HG03139 (cell line): ENCODE measurements around the gene CDC16.
"Not testable (repeated sequence)": the region's sequence is repeated elsewhere in the genome, so short reads cannot be mapped to it uniquely, and the experiment has no call there.

Experiments
- ATAC-seq: cut with Tn5 transposase; IDR thresholded peaks from one replicate; pipeline ENCODE4 v1.9.1; 2021; ENCODE audit not compliant: unreplicated experiment

Gene CDC16

DNA sequence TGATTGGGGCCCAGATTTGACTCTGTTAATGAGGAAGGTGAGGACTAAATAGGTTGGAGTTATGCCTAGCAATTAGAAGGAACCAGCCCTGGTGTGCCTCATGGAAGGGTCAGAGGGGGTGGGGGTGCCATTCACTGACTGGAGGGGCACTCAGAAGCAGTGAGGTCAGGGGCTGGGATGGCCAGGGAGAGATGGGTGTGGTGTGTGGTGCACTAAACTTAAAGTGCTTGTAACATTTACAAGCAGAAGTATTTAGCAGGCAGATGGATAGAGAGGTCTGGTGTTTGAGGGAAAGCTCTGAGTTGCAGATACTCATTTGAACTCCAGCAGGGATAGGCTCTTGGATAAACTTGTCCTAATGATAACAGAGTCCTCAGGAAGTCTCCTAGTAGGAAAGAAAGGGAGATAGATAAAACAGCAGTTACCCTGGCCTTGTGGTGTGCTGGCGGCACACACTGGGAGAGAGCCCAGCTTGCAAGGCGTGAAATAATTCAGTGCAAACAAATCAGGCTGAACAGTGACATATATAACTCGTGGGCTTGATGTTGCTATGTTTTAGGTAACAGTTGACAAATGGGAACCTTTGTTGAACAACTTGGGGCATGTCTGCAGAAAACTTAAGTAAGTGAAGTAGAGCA is 26.8 kb downstream of the CDC16 start:
- ATAC-seq: no peak

DNA sequence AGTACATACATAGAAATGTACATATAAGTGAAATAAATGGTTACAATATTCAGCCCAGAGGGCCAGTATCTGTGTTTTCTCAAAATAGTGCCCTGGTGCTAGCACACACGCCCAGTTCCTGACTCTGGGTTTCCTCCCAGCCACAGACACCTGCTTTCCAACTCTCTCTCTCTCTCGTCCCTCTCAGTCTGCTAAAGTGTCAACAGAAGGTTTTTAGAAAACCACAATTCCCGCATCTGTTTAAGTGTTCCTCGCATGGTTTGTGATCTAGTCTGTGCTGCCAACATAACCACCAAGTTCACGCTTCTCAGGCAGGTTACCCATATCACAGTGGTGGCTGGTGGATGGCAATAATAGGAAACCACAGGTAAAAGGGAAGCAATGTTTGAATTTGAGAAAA is 28.9 kb downstream of the CDC16 start:
- no peak for ATAC-seq

DNA sequence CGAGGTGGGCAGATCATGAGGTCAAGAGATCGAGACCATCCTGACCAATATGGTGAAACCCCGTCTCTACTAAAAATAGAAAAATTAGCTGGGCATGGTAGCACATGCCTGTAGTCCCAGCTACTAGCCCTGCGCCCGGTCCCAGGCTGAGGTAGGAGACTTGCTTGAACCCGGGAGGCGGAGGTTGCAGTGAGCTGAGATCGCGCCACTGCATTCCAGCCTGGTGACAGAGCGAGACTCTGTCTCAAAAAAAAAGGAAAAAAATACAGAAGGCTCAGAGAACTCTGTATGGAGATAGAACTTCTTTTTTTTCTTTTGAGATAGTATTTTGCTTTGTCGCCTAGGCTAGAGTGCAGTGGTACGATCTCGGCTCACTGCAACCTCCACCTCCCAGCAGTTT is 29.6 kb downstream of the CDC16 start:
- not testable (repeated sequence) for ATAC-seq

DNA sequence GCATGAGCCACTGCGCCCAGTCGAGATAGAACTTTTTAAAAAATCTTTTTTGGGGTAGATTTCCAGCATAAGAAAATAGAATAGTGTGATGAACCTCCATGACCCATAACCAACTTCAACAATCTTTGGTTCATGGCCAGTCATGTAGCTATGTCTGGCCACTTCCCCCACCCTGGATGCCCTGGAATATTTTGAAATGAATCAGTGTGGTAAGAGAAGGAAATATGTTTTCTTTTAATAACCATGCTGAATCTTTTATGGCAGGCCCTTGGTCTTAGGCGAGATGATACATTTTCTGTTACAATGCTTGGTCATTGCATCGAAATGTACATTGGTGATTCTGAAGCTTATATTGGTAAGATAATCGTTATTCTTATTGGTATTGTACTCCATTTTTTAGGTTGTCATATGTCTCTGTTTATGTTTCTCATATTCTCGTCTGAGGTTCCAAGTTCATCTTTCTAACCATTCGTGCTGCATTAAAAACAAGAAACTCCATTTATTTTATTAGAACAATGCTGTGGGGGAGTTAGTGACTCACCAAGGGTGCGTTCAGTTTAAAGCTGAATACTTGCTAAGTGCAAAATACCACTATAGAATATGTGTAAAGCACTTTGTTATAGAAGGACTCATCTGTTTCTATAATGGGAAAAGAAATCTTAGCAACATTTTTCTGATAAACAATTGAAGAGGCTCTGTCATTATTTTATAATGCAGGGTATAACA is 30.4 kb downstream of the CDC16 start:
- ATAC-seq: no peak

DNA sequence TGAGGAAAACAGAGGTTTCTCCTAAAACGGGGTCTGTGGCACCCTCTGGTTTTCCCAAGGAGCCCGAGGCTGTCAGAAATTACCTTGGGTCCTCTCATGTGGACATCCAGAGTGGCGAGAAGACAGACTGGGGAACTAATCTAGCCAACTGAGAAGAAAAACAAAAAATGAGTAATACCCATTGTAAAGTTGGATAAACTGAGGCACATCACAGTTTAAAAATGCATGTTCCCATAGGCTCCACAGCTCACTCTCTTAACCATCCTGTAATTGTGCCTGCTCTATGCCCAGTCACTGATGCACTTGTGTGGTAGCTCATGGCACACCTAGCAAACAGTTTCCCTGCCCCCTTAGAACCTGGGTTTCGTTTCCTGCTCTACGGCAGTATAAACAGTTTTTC is 31.5 kb downstream of the CDC16 start:
- no peak for ATAC-seq

DNA sequence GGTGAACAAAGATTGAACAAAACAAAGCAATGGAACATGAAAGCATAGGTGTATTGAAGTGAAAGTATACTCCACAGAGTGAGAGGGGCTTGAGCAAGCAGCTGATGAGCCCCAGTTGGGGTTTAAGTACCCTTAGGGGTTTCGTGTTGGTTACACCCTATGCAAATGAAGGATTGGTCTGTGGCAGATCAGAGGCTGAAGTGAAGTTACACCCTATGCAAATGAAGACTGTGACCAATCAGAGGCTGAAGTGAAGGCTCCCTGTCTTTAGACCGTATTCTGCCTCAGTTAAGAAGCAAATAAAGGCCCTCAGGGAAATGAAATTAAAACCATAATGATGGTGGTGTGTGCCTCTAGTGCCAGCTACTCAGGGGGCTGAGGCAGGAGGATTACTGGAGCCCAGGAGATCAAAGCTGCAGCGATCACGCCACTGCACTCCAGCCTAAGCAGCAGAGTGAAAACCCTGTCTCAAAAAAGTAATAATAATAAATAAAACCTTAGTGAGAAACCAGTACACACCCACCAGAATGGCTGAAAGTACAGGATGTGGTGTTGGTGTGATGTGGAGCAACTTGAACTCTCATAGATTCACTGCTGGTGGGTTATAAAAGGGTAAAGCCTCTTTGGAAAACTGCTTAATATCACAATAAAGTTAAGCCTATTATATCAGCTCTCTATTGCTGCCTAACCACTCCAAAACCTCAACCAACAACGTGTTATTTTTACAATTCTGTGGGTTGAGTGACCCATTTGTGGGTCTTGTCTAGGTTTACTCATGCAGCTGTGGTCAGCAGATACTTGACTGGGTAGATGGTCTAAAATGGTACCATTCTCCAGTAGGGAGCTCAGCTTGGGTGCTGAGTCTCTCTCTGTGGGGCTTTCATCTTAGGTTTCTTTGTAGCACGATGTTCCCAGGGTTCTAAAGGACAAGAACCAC is 33.9 kb downstream of the CDC16 start:
- ATAC-seq: no peak

DNA sequence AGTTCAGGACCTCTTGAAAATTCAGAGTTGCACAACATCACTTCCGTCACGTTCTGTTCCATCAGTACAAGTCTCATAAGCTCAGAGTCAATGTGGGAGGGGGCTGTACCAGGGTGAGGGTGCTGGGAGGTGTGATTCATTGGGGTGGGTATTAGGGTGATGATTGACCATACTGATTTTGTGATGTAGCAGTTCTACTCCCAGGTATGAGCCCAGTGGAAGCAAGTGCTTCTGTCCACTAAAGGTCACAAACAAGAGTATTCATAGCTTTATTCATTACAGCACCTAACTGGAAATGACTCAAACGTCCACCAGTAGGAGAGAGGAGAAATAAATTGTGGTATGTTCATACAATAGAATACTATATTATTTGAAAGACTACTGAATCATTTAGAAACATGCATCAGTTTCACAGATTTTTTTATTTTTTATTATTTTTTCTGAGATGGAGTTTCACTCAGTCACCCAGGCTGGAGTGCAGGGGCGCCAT is 34.6 kb downstream of the CDC16 start:
- no peak for ATAC-seq

DNA sequence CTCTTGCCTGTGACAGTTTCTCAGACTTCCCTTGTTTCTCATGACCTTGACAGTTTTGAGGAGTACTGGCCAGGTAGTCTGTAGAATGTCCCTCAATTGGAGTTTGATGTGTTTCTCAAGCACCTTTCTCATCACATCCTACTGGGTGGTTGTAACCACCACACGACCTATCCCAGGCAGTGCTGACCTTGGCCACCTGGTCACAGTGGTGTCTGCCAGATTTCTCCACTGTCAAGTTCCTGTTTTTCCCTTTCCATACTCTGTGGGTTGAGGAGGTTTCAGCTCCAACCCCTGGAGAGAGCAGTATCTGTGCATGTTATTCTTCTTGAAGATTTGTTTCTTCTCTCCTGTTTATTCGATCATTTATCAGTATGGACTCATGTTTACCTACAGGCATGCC is 38.3 kb downstream of the CDC16 start:
- ATAC-seq: no peak

DNA sequence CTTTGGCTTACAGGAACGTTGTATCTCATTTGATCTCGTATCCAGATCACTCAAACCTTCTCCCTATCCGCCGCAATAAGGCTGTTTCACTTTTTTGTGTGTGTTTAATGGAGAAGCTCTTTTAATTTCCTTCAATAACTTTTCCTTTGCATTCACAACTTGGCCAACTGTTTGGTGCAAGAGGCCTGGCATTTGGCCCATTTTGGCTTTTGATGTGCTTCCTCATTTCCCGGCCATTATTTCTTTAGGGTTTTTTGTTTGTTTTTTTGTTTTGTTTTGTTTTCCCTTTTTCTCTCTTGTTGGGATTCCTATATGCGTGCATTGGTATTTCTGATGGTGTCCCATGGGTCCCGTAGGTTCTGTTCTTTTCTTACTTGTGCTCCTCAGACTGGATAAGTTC is 40.6 kb downstream of the CDC16 start:
- ATAC-seq: no peak

DNA sequence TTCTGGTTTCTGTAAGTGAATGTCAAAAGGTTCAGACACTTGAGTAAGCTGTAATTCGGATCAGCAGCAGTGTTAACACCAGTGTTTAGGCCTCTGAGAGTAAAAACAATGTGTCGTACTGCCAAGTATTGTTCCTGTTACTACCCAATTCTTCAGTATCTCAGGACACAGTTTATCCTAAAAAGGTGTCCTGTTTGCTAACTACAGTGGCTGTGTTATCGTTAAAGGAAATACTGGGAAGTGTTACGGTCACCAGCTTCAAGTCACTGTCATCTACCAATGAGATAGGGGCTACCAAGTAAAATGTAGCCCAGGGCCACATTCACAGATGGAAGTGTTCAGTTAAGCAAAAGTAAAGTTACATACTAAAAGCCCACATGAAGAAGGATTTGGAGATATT is 44.4 kb downstream of the CDC16 start:
- no peak for ATAC-seq

DNA sequence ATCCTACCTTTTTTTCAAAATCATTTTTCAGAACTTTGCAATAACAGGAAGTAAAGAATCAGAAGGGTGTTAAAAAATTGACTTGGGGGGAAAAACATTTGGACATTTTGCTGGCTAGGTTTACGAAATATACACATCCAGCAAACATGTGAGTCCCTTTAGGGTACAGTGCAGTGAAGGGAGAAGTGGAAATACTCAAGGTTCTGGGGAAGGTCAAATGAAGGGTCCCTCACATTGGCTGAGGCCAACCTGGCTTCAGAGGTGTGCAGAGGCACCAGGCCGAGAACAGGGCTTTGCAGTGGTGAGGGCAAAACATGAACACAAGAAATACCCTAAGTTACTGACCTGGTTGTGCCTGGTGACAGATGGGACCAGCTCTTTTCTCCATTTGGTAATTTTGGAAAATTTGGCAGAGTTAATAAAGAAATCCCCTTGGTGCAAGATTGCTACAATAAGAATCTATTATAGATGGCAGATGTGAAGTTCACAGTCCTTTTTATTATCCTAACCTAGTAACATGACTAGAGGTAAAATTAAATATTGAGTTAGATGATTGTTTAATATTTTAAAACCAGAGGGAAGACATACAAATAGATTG is 45.2 kb downstream of the CDC16 start:
- ATAC-seq: no peak

DNA sequence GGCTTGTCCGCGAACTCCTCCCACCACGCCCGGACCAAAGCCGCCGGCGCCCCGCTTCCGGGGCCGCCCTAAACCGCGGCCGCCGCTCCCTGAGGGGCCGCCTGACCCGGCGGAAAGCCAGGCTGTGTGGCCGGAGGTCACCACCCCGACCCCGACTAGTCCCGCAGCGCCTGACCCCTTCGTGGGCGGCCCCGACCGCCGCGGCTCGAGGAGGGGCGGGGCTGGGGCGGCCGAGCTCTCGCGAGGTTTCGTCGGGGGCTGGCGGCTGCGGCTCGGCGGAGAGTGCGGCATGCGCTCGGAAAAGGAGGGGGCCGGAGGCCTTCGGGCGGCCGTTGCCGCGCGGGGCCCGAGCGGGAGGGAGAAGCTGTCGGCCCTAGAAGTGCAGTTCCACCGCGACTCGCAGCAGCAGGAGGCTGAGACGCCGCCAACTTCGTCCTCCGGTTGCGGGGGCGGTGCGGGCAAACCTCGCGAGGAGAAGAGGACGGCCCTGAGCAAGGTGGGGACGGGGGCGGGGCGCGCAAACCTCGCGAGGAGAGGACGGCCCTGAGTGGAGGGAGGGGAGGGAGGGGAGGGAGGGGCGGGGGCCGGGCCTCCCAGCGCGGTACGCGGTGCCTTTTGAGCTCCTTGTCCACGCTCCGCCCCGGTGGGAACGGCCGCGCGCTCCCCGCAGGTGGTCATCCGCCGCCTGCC is 46.8 kb downstream of the CDC16 start, which contains the start of gene UPF3A:
UPF3A (plus strand) TSS at position 251 of the 690 bp plus-strand sequence; CDS start at position 290, 39 bp downstream.
- peak; percentile 64 for ATAC-seq

DNA sequence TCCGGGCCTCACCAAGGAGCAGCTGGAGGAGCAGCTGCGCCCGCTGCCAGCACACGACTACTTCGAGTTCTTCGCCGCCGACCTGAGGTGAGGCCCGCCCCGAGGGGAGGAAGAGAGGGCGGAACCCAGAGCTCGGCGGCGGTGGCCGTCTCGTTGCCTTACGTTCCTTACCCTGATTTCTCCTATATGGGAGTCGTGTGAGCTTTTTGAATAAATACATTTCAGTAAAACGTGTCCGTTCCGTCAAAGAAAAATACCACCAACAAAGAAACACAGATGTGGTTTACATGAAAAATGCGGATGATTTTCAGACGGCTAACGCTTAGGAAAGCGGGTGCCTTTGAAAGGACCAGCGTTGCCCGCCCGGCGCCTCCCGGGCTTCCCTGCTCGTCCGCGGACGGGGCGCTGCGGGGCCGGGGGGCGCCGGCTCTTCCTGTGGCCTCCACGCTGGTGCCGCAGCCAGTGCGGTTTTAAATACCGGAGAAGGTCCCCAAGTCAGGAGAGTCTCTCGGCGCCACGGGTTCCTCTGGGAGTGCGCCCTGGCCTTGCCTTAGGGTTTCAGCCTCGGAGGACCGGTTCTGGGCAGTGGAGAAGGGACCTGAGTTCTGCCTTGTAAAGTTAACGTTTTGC is 47.5 kb downstream of the CDC16 start:
- ATAC-seq: peak; percentile 50

DNA sequence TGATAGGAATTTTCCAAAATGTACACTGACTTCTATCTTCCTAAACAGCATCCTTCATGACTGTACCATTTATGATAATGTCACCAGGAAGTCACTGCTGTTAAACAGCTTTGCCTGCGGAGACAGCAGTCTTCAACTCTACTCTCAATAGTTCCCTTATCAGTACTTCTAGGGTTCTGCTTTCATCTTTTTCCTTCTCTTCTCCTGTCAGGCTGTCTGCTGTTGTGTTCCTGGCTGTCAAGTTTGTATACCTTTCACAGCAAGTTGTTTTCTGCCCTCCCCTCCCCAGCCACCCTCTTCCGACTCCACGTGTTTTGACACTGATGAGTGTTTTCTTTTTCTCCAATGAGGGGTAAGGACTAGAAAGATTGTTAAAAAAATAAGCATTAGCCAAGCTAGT is 48.9 kb downstream of the CDC16 start:
- ATAC-seq: no peak

DNA sequence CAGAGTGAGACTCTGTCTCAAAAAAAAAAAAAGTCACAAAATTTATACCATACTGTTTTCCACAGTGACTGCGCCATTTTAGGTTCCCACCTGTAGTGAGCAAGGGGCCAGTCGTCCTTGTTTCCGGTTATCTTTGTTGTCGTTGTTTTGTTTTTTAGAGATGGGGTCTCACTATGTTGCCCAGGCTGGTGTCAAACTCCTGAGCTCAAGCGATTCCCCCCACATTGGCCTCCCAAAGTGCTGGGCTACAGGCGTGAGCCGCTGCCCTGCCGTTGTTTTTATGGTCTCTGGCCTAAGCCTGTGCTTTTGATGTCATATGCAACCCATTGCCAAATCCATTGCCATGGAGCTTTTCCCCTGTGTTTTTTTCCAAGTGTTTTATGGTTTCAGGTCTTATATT is 50.0 kb downstream of the CDC16 start:
- ATAC-seq: no peak

DNA sequence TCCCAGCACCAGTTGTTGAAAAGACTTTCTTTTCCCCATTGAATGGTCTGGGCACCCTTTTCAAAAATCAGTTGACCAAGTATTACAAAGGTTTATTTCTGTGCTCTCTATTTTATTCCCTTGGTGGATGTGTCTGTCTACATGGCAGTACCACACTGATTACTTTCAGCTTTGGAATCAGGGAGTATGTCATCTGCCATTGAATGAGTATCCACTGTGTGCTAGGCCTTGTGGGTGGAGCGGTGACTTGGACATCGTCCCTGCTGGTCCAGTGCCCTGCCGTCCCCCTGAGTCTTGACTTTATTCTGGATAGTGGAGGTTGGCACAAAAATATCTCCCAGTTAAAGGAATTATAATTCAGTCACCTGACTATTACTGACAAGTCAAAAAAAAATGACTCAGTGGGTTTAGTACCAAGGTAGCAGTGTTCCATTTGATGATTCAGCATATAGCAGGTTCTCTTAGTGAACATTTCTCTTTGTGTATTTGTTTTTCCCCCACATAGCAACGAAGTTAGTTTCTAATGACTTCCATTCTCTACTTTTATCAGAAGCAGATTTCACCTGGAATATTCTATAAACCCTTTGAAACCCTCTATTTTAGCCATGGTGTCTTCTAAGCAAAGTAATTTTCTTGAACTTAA is 50.6 kb downstream of the CDC16 start:
- ATAC-seq: no peak

DNA sequence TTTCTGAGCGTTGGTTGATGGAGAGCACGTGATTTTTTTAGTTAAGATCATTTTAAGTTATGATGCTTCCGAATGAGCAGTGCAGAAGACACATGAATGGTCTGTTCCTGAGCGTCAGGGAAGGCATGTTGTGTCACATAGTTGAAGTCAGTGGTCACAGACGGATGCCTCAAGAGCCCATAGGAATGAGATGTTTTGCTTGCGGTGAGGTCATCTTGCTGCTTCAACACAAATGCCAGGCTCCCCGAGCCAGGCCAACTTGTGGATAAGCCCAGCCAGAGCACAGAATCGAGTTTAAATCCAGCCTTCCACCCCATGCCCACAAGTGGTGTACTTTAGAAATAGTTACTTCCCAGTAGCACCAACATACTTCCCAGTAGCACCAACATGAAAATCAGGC is 52.1 kb downstream of the CDC16 start:
- ATAC-seq: no peak

DNA sequence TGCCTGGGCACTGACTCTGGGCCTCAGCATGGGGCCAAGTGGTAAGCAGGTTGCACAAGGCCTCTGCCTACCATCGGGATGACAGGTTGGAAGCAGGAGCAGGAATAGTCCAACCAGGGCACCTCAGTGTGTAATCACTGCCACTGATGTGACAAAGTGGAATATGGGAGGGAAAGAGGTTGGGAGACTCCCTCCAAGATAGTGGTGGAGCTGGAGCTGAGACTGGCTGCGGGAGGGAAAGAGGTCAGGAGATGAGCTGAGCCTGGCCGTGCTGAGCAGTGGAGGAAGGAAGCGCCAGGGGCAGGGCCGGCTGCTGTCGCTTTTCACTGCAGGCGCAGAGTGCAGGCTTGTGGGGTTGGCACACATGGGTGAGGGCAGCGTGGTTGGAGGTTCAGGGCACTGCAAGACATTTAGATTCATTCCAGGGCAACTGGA is 53.5 kb downstream of the CDC16 start:
- ATAC-seq: no peak

DNA sequence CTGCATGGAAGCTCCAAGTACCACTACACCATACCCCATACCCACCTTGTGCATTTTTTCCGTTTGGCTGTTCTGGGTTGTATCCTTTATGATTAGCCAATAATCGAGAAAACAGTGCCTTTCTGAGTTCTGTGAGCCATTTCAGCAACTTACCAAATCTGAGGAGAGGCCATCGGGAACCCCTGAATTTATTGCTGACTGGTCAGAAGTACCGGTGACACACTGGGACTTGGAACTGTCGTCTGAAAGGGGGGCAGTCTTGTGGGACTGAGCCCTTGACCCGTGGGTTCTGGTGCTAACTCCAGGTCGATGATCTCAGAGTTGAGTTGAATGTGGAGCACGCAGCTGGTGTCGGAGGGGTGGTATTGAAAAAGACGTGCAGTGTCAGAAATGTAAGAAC is 61.8 kb downstream of the CDC16 start:
- no peak for ATAC-seq

DNA sequence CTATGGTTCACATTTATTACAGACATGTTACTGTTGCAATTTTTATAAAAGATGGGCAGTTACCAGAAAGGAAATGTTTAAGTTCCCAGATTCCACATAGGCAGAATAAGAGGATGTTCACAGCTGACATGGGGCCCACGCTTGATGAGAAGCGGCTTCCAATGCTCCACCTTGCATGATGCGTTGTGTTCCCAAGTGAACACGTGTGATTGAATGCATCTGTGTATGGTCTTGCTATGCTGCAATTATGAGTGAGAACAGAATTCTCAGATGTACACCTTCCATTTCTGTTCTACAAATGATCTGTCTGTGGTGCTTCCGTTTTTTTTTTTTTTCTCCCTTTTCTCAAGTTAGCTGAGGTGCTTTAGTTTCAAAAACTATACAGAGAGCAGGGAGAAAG is 62.2 kb downstream of the CDC16 start:
- no peak for ATAC-seq
